OCI-LY1 (cell line): ENCODE results near the gene ITIH4.

Source experiments
- CTCF ChIP-seq: fragments of 200-600 bp; sonication (generic), shearing (Covaris generic); IDR thresholded peaks from 2 replicates; pipeline ENCODE4 v1.5.1; 2017; ENCODE audit warnings: mild to moderate bottlenecking, antibody characterized with exemption, low read length, moderate library complexity, mixed read lengths
- EZH2 ChIP-seq: fragments of 200-600 bp; sonication (generic), shearing (Covaris generic); IDR thresholded peaks from 2 replicates; pipeline ENCODE4 v1.8.0; 2017; ENCODE audit warnings: borderline replicate concordance, mixed run types, mild to moderate bottlenecking, antibody characterized with exemption, low read length, moderate library complexity, mixed read lengths

GRCh38 chr3:52824037-52824436 lies 6.4 kb downstream of the ITIH4 start:
- TF ChIP-seq EZH2 = no peak
- no peak for TF ChIP-seq CTCF
